CD4-positive, alpha-beta T cell treated with Interleukin-1 beta for 1 hour (primary cell): Measurements from ENCODE around the gene LSM14B.
"Not testable (repeated sequence)": the region's sequence is repeated elsewhere in the genome, so short reads cannot be mapped to it uniquely, and the experiment has no call there.

Source experiments
- DNase-seq, 2 donors: peaks; one replicate each; pipeline ENCODE4 v3.0.0-alpha.2; 2020 to 2022

LSM14B gene

GRCh38 chr20:62121776-62122653, at the start of gene LSM14B:
Gene LSM14B (plus strand): TSS chr20:62122475. CDS start chr20:62122667, 192 bp downstream.
- DNase-seq, result peak; percentile 96 to 98

- DNase-seq, result no peak
Observed at GRCh38 chr20:62073323-62073722, 49.0 kb upstream of the LSM14B start.

GRCh38 chr20:62079166-62079565, 43.1 kb upstream of the LSM14B start:
- no peak for DNase-seq

GRCh38 chr20:62080249-62080990, 41.9 kb upstream of the LSM14B start:
- DNase-seq, result no peak

GRCh38 chr20:62083312-62083711, 39.0 kb upstream of the LSM14B start:
- DNase-seq, result no peak

- DNase-seq, result not testable (repeated sequence)
Observed at GRCh38 chr20:62084224-62084623, 38.1 kb upstream of the LSM14B start.

- DNase-seq, result no peak
Observed at GRCh38 chr20:62085206-62085605, 37.1 kb upstream of the LSM14B start.

GRCh38 chr20:62087227-62087626, 35.0 kb upstream of the LSM14B start:
- DNase-seq, result no peak

GRCh38 chr20:62087632-62088031, 34.6 kb upstream of the LSM14B start:
- DNase-seq, result no peak

GRCh38 chr20:62088258-62089127, 33.8 kb upstream of the LSM14B start:
- no peak for DNase-seq

GRCh38 chr20:62089393-62089792, 32.9 kb upstream of the LSM14B start:
- DNase-seq, result no peak

GRCh38 chr20:62096421-62097380, 25.6 kb upstream of the LSM14B start:
- DNase-seq, result no peak

- DNase-seq, result no peak
Observed at GRCh38 chr20:62097881-62098407, 24.3 kb upstream of the LSM14B start.

- no peak for DNase-seq
Observed at GRCh38 chr20:62101078-62101477, 21.2 kb upstream of the LSM14B start.

- DNase-seq, result no peak
Observed at GRCh38 chr20:62103508-62104233, 18.6 kb upstream of the LSM14B start.

GRCh38 chr20:62104234-62104789, 18.0 kb upstream of the LSM14B start:
- no peak for DNase-seq

GRCh38 chr20:62104791-62105345, 17.4 kb upstream of the LSM14B start:
- no peak for DNase-seq

GRCh38 chr20:62105592-62105991, 16.7 kb upstream of the LSM14B start:
- no peak for DNase-seq

- no peak for DNase-seq
Observed at GRCh38 chr20:62111148-62111547, 11.1 kb upstream of the LSM14B start.

- no peak for DNase-seq
Observed at GRCh38 chr20:62112368-62112767, 9.9 kb upstream of the LSM14B start.
